SJSA1 (cell line): Measurements from ENCODE around the gene VSIR. TPM values are rescaled to one million over a fixed set of nuclear protein-coding genes. Genes with fewer than 3 reads are reported as not detected.

Experiments
- DNase-seq, 2 experiments: peaks; one replicate each; pipeline ENCODE4 v3.0.0-alpha.2; 2015 to 2020; ENCODE audit warnings: low spot score in 2 of 2, low read depth in 1 of 2
- H3K27ac ChIP-seq: fragments of 250-450 bp; sonication (Bioruptor Pico); 2 replicates; pipeline ENCODE4 v1.5.1; 2020; ENCODE audit warnings: mild to moderate bottlenecking, moderate library complexity
- H3K27me3 ChIP-seq: fragments of 250-450 bp; sonication (Bioruptor Pico); replicated peaks from 2 replicates; pipeline ENCODE4 v1.5.1; 2020; ENCODE audit warnings: mild to moderate bottlenecking, moderate library complexity
- H3K36me3 ChIP-seq: fragments of 250-450 bp; sonication (Bioruptor Pico); 2 replicates; pipeline ENCODE4 v1.5.1; 2020; ENCODE audit warnings: mild to moderate bottlenecking
- H3K4me1 ChIP-seq: fragments of 250-450 bp; sonication (Bioruptor Pico); replicated peaks from 2 replicates; pipeline ENCODE4 v1.6.1; 2021; ENCODE audit warnings: mild to moderate bottlenecking
- H3K4me3 ChIP-seq: fragments of 250-450 bp; sonication (Bioruptor Pico); 2 replicates; pipeline ENCODE4 v1.5.1; 2020; ENCODE audit warnings: mild to moderate bottlenecking
- H3K9me3 ChIP-seq: fragments of 250-450 bp; sonication (Bioruptor Pico); replicated peaks from 2 replicates; pipeline ENCODE4 v1.5.1; 2020; ENCODE audit warnings: mild to moderate bottlenecking
- total RNA-seq: library from RNA; depleted of rRNA; stranded (reverse); fragments of >200 nt; shearing (Covaris generic); gene quantifications from 2 replicates; pipeline ENCODE4 v1.2.3, GENCODE V29; 2014

The VSIR gene
- total RNA-seq, 1 experiment from 2014 or later, result 36.4 TPM

- Histone ChIP-seq H3K36me3 (peaks cover 31% of the 10 kb centered on the region), H3K4me1 (peaks cover 13% of the 10 kb centered on the region), H3K4me3 (no peak overlapping the region), H3K9me3 (no peaks in the 10 kb centered on the region; the same call in 1 of the 2 replicates), H3K27me3 (no peaks in the 10 kb centered on the region), H3K27ac (no peak overlapping the region)
- no peak for DNase-seq
These were observed 16.8 kb downstream of the VSIR start for GRCh38 chr10:71756311-71757191.

- H3K36me3 ChIP-seq, result peaks cover 26% of the 10 kb centered on the region
- DNase-seq, result no peak
- no peak overlapping the region for H3K4me3 ChIP-seq
- H3K4me1 ChIP-seq, result peaks cover 8% of the 10 kb centered on the region
- H3K27ac ChIP-seq, result no peak overlapping the region
- no peaks in the 10 kb centered on the region for H3K27me3 ChIP-seq
- no peaks in the 10 kb centered on the region for H3K9me3 ChIP-seq
These were observed 18.0 kb downstream of the VSIR start for GRCh38 chr10:71755179-71755879.

GRCh38 chr10:71754562-71754961, 18.8 kb downstream of the VSIR start:
- H3K9me3 ChIP-seq, result no peaks in the 10 kb centered on the region
- no peak for DNase-seq
- peaks cover 7% of the 10 kb centered on the region for H3K4me1 ChIP-seq
- peaks cover 25% of the 10 kb centered on the region for H3K36me3 ChIP-seq
- H3K4me3 ChIP-seq, result no peak overlapping the region
- H3K27me3 ChIP-seq, result no peaks in the 10 kb centered on the region
- H3K27ac ChIP-seq, result no peak overlapping the region

GRCh38 chr10:71753960-71754505, 19.3 kb downstream of the VSIR start:
- H3K4me1 ChIP-seq, result peaks cover 2% of the 10 kb centered on the region
- DNase-seq, result no peak
- no peak overlapping the region for H3K4me3 ChIP-seq
- no peak overlapping the region for H3K27ac ChIP-seq
- H3K9me3 ChIP-seq, result no peaks in the 10 kb centered on the region
- H3K36me3 ChIP-seq, result peaks cover 20% of the 10 kb centered on the region
- no peaks in the 10 kb centered on the region for H3K27me3 ChIP-seq

- Histone ChIP-seq H3K36me3 (peaks cover 14% of the 10 kb centered on the region), H3K4me1 (no peaks in the 10 kb centered on the region), H3K4me3 (no peak overlapping the region), H3K27me3 (no peaks in the 10 kb centered on the region), H3K9me3 (no peaks in the 10 kb centered on the region), H3K27ac (no peak overlapping the region)
- no peak for DNase-seq
These were observed 20.0 kb downstream of the VSIR start for GRCh38 chr10:71753091-71753959.

GRCh38 chr10:71752391-71753090, 20.8 kb downstream of the VSIR start:
- H3K4me1 ChIP-seq, result peaks cover 5% of the 10 kb centered on the region; the same call in 1 of the 2 replicates
- peaks cover 12% of the 10 kb centered on the region for H3K36me3 ChIP-seq
- no peak overlapping the region for H3K4me3 ChIP-seq
- no peak overlapping the region for H3K27ac ChIP-seq
- DNase-seq, result no peak
- no peaks in the 10 kb centered on the region for H3K27me3 ChIP-seq
- H3K9me3 ChIP-seq, result no peaks in the 10 kb centered on the region

- Histone ChIP-seq H3K9me3 (no peaks in the 10 kb centered on the region), H3K4me1 (peaks cover 7% of the 10 kb centered on the region; the same call in 1 of the 2 replicates), H3K4me3 (no peak overlapping the region), H3K36me3 (peaks cover 10% of the 10 kb centered on the region), H3K27ac (no peak overlapping the region), H3K27me3 (no peaks in the 10 kb centered on the region)
- DNase-seq, result no peak
These were observed 21.6 kb downstream of the VSIR start for GRCh38 chr10:71751515-71752224.

GRCh38 chr10:71750986-71751385, 22.3 kb downstream of the VSIR start:
- no peak overlapping the region for H3K4me3 ChIP-seq

GRCh38 chr10:71750124-71750841, 23.0 kb downstream of the VSIR start:
- Histone ChIP-seq H3K27ac (no peak overlapping the region), H3K4me1 (peaks cover 11% of the 10 kb centered on the region; the same call in 1 of the 2 replicates), H3K4me3 (no peak overlapping the region), H3K36me3 (peaks cover 10% of the 10 kb centered on the region), H3K27me3 (no peaks in the 10 kb centered on the region), H3K9me3 (no peaks in the 10 kb centered on the region)
- DNase-seq, result no peak

More at GRCh38 chr10:71750986-71751385, 22.3 kb downstream of the VSIR start:
- H3K27me3 ChIP-seq, result no peaks in the 10 kb centered on the region
- no peak for DNase-seq
- peaks cover 10% of the 10 kb centered on the region for H3K36me3 ChIP-seq
- no peaks in the 10 kb centered on the region for H3K9me3 ChIP-seq
- no peak overlapping the region for H3K27ac ChIP-seq
- peaks cover 11% of the 10 kb centered on the region; the same call in 1 of the 2 replicates for H3K4me1 ChIP-seq

GRCh38 chr10:71749396-71749795, 23.9 kb downstream of the VSIR start:
- no peak overlapping the region for H3K4me3 ChIP-seq
- H3K4me1 ChIP-seq, result peaks cover 11% of the 10 kb centered on the region; the same call in 1 of the 2 replicates
- H3K27ac ChIP-seq, result no peak overlapping the region
- peaks cover 6% of the 10 kb centered on the region for H3K36me3 ChIP-seq
- H3K9me3 ChIP-seq, result no peaks in the 10 kb centered on the region
- no peaks in the 10 kb centered on the region for H3K27me3 ChIP-seq
- DNase-seq, result no peak

- Histone ChIP-seq H3K4me1 (peaks cover 11% of the 10 kb centered on the region; the same call in 1 of the 2 replicates), H3K27ac (no peak overlapping the region), H3K9me3 (no peaks in the 10 kb centered on the region), H3K4me3 (no peak overlapping the region), H3K36me3 (peaks cover 6% of the 10 kb centered on the region), H3K27me3 (no peaks in the 10 kb centered on the region)
- DNase-seq, result no peak
These were observed 24.6 kb downstream of the VSIR start for GRCh38 chr10:71748671-71749191.
